ENCODE results near the gene ZNF177. TPM values are rescaled to one million over a fixed set of nuclear protein-coding genes. Genes with fewer than 3 reads are reported as not detected.

ZNF177 gene
- total RNA-seq, 1 experiment from 2014 or later: 0.55 TPM

- BruUV-seq (replicated peaks): no TSS peak
- no peak overlapping the region for H2AFZ ChIP-seq
- no peaks in the 10 kb centered on the region for H3K79me2 ChIP-seq (ENCODE audit: low read depth)
- TF ChIP-seq CTCF (conservative IDR thresholded peaks at IDR 0.05) (no peak), EZH2 (IDR thresholded peaks at IDR 0.05; ENCODE audit: low read depth) (no peak)
- H3K9me2 ChIP-seq (ENCODE audit: insufficient read depth): no peaks in the 10 kb centered on the region
- no peak overlapping the region for H3K27ac ChIP-seq
- DNase-seq: no peak
- H3K9me3 ChIP-seq (ENCODE audit: insufficient read depth, low read depth): peaks cover 91% of the 10 kb centered on the region
- H3K27me3 ChIP-seq (ENCODE audit: insufficient read depth, low read depth): no peaks in the 10 kb centered on the region
- no peaks in the 10 kb centered on the region for H3K4me1 ChIP-seq (replicated peaks; ENCODE audit: insufficient read depth)
- no peaks in the 10 kb centered on the region for H4K20me1 ChIP-seq (ENCODE audit: insufficient read depth)
- ChIA-PET POLR2A (ENCODE audit: unreplicated experiment) (no interaction called here), CTCF (no interaction called here)
- peaks cover 14% of the 10 kb centered on the region; the same call in 1 of the 2 replicates for H3F3A ChIP-seq (ENCODE audit: insufficient read depth, low read depth)
- intact Hi-C loops (cut with micrococcal nuclease; ENCODE audit: unreplicated experiment): no loop called here
- H3K4me3 ChIP-seq: no peak overlapping the region
- peaks cover 57% of the 10 kb centered on the region for H3K36me3 ChIP-seq (ENCODE audit: low read depth)
- H3K4me2 ChIP-seq: no peak overlapping the region
Measured at GRCh38 chr19:9413240-9413954, 50.6 kb downstream of the ZNF177 start.

DNA sequence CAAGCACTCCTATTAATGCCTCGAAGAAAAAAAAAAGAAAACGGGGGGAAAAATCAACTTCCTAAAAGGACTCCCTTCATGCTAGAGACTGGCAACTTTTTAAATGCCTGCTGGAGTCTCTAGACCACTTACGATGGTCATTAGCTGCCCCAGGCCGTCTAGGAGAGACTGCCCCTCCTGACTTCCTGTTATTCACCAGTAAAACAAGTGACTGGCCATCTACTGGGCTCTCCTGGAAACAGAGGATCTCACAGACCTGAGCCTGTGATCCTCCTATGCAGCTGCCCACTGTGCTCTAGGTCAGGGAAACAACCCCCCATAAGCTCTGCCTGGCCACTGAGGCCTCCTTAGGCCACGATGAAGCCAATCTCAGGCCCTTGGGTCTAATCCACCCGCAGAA is 65.1 kb downstream of the ZNF177 start:
- Histone ChIP-seq H3K4me3 (no peak overlapping the region), H3K4me2 (no peak overlapping the region), H3K27me3 (ENCODE audit: insufficient read depth, low read depth) (no peaks in the 10 kb centered on the region), H3K36me3 (ENCODE audit: low read depth) (peaks cover 12% of the 10 kb centered on the region), H4K20me1 (ENCODE audit: insufficient read depth) (no peaks in the 10 kb centered on the region), H3K4me1 (replicated peaks; ENCODE audit: insufficient read depth) (no peaks in the 10 kb centered on the region), H2AFZ (no peak overlapping the region), H3F3A (ENCODE audit: insufficient read depth, low read depth) (no peaks in the 10 kb centered on the region), H3K9me3 (ENCODE audit: insufficient read depth, low read depth) (no peaks in the 10 kb centered on the region), H3K27ac (no peak overlapping the region), H3K9me2 (ENCODE audit: insufficient read depth) (no peaks in the 10 kb centered on the region), H3K79me2 (ENCODE audit: low read depth) (no peaks in the 10 kb centered on the region)
- BruUV-seq (replicated peaks): no TSS peak
- DNase-seq: no peak
- intact Hi-C loops (cut with micrococcal nuclease; ENCODE audit: unreplicated experiment): no loop called here
- POLR2A ChIA-PET (ENCODE audit: unreplicated experiment): no interaction called here
- TF ChIP-seq CTCF (conservative IDR thresholded peaks at IDR 0.05) (no peak), EZH2 (IDR thresholded peaks at IDR 0.05; ENCODE audit: low read depth) (no peak)
- CTCF ChIA-PET: no interaction called here

DNA sequence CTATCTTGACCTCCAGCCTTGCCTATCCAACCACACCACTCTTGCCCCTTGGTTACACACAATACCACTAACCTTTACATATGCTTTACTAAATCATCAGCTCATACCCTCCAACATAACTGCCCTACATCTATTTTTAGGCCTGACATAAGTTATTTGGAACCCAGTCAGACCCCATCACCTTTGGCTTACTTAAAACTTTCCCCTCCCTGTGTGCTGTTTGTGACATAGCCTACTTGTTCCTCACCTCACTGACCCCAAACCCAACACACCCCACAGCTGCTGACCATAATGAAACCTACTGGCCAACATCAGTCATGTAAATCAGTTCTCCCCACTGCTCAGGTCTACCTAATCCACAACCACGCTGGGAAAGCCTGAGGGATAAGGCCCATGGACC is 67.6 kb downstream of the ZNF177 start:
- Histone ChIP-seq H3K4me3 (no peak overlapping the region), H3K9me3 (ENCODE audit: insufficient read depth, low read depth) (0 out of 2 replicates have a peak, but pooled peaks cover 3% of the 10 kb centered on the region), H3K79me2 (ENCODE audit: low read depth) (peaks cover 10% of the 10 kb centered on the region), H3K9me2 (ENCODE audit: insufficient read depth) (no peaks in the 10 kb centered on the region), H4K20me1 (ENCODE audit: insufficient read depth) (no peaks in the 10 kb centered on the region), H2AFZ (no peak overlapping the region), H3K36me3 (ENCODE audit: low read depth) (peaks cover 14% of the 10 kb centered on the region), H3K27me3 (ENCODE audit: insufficient read depth, low read depth) (no peaks in the 10 kb centered on the region), H3K4me1 (replicated peaks; ENCODE audit: insufficient read depth) (peaks cover 12% of the 10 kb centered on the region), H3F3A (ENCODE audit: insufficient read depth, low read depth) (no peaks in the 10 kb centered on the region), H3K4me2 (no peak overlapping the region), H3K27ac (no peak overlapping the region)
- POLR2A ChIA-PET (ENCODE audit: unreplicated experiment): no interaction called here
- intact Hi-C loops (cut with micrococcal nuclease; ENCODE audit: unreplicated experiment): no loop called here
- no peak for DNase-seq
- TF ChIP-seq EZH2 (IDR thresholded peaks at IDR 0.05; ENCODE audit: low read depth) (no peak), CTCF (conservative IDR thresholded peaks at IDR 0.05) (no peak)
- CTCF ChIA-PET: no interaction called here
- BruUV-seq (replicated peaks): no TSS peak

Data from PC-9 (cell line).